CD1c-positive myeloid dendritic cell (primary cell): ENCODE data around the gene F10.

Experiments used
- DNase-seq: peaks from one replicate; pipeline ENCODE4 v3.0.0-alpha.2; 2016; ENCODE audit errors: extremely low spot score

Gene F10

DNA sequence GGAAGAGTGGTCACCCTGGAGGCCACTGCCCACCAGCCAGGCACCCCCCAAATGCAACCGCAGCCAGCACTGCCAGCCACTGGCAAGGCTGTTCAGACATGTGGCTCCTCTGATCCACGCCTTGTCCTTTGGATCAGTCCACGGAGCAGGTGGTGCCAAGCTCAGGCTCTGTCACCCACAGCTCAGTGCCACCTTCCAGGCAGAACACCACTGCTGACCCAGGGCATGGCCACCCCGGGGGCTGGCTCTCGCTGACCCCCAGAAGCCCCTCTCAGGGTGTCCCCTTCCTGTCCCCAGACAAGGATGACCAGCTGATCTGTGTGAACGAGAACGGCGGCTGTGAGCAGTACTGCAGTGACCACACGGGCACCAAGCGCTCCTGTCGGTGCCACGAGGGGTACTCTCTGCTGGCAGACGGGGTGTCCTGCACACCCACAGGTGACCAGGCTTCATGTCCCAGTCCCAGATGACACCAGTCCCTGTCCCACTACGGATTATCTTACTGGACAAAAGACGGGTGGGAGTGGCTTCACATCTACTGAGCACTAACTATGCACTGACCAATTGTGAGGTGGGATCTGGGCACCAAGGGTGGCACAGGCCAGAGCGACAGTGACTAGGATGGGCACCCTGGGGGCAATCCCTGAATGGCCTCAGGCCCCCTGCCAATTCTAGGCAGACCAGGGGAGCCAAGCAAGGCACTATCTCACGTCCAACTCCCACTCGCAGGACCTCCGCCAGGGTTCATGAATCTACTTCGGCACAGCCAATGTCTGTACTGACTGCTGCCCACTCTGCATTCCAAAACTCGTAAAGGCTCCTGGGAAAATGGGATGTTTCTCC is 7.0 kb upstream of the F10 start:
- DNase-seq, result no peak

- no peak for DNase-seq
Measured at GRCh38 chr13:113116206-113116800, 6.3 kb upstream of the F10 start.

DNA sequence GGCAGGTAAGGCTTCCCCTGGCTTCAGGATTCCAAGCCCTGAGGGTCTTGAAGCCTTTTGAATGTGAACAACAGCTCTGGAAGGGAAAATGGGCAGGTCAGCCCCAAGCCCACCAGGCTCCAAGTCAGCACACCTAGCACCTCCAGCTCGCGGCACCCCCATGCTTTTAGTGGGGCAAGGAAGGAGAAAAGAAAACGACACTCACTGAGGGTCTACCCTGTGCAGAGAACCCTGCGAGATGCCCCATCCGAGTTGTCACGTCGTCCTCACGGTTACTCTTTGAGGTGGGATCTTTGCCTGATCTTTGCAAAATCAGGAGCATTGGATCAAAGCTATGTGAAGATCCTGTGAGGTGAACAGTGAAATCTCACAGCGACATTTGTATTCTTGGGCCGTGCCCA is 5.7 kb upstream of the F10 start:
- DNase-seq, result no peak

DNA sequence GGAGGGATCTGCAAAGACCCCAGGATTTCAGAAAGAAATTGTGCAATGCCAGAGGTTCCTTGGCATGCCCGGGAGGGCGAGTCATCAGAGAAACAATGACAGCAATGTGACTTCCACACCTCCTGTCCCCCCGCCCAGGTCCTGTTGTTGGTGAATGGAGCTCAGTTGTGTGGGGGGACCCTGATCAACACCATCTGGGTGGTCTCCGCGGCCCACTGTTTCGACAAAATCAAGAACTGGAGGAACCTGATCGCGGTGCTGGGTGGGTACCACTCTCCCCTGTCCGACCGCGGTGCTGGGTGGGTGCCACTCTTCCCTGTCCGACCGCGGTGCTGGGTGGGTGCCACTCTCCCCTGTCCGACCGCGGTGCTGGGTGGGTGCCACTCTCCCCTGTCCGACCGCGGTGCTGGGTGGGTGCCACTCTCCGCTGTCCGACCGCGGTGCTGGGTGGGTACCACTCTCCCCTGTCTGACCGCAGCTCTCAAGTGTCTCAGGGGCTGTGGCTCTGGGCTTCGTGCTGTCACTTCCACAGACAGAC is 5.2 kb upstream of the F10 start:
- DNase-seq, result no peak

GRCh38 chr13:113117911-113118260 is 4.7 kb upstream of the F10 start:
- no peak for DNase-seq

DNA sequence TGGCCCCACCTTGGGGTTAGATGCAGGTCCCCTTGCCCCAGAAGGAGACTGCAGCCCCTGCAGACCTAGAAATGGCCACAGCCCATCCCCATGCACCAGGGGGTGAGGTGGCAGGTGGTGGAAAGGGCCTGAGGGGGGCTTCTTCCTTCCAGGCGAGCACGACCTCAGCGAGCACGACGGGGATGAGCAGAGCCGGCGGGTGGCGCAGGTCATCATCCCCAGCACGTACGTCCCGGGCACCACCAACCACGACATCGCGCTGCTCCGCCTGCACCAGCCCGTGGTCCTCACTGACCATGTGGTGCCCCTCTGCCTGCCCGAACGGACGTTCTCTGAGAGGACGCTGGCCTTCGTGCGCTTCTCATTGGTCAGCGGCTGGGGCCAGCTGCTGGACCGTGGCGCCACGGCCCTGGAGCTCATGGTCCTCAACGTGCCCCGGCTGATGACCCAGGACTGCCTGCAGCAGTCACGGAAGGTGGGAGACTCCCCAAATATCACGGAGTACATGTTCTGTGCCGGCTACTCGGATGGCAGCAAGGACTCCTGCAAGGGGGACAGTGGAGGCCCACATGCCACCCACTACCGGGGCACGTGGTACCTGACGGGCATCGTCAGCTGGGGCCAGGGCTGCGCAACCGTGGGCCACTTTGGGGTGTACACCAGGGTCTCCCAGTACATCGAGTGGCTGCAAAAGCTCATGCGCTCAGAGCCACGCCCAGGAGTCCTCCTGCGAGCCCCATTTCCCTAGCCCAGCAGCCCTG is 4.2 kb upstream of the F10 start:
- DNase-seq, result no peak

DNA sequence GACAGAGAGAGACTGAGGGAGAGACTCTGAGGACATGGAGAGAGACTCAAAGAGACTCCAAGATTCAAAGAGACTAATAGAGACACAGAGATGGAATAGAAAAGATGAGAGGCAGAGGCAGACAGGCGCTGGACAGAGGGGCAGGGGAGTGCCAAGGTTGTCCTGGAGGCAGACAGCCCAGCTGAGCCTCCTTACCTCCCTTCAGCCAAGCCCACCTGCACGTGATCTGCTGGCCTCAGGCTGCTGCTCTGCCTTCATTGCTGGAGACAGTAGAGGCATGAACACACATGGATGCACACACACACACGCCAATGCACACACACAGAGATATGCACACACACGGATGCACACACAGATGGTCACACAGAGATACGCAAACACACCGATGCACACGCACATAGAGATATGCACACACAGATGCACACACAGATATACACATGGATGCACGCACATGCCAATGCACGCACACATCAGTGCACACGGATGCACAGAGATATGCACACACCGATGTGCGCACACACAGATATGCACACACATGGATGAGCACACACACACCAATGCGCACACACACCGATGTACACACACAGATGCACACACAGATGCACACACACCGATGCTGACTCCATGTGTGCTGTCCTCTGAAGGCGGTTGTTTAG is 3.3 kb upstream of the F10 start:
- no peak for DNase-seq

GRCh38 chr13:113119822-113120189 is 2.8 kb upstream of the F10 start:
- no peak for DNase-seq

DNA sequence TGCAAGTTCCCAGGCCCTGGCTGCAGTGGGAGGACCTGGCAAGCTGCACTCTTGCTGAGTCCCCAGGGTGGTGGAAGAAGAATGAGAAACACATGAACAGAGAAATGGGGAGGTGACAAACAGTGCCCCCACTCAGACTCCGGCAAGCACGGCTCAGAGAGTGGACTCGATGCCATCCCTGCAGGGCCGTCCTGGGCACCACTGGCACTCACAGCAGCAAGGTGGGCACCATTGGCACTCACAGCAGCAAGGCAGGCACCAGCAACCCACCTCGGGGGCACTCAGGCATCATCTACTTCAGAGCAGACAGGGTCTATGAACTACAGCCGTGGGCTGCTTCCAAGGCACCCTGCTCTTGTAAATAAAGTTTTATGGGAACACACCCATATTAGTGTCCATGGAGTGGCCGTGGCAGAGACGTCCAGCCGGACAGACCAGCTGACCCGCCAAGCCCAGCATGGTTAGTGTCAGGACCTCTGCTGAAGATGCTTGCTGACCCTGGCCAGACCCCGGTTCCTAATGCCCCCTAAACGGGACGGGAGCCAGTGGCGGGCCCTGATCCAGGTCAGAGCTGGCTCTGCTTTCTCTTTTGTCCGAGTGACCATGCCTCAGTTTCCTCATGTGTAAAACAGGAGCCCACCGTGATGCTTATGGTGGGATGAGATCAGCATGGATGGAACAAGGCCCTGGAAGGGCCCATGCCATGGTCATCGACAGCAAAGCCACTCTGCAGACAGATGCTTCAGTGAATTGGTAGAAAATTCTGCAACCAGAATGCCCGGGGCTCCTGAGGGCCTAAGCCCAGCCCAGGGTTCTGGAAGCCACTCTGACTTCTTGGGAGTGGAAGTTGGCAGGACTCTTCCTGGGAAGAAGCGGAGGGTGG is 2.1 kb upstream of the F10 start:
- no peak for DNase-seq

DNA sequence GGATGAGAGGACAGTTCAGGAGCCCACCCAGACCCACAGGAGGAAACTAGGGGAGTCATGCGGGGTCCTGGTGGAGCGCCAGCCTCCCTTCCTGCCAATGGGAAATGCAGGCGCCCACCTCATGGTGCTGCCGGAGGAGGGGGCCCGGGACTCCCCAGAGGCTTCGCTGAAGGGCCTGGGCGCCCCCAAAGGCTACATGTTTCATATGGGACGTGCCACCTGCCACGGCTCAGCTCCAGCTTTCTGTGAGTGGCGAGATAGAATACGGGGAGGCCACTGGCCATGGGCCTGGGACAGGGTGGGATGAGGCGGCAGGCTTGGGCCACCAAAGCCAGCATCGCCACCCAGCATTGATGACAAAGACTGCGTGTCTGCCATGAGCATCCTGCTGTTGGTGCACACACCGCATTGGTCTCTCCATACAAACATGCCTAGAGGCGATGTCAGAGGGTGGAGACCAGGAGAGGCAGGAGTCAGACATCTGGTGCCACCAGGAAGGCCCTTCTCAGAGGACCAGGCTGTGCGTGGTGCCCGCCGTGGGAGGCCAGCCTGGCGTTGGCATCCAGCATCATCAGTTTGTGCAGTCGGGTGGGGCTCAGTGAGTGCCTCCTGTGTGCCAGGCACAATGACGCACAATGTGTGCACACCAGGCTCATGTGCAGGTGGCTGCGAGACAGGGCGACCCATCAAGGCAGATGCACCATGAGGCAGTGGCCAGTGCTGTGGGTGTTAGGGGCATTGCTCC is 1.2 kb upstream of the F10 start:
- DNase-seq, result no peak

- no peak for DNase-seq
Measured at GRCh38 chr13:113121928-113122471, 599 bp upstream of the F10 start.

- no peak for DNase-seq
Measured at GRCh38 chr13:113123226-113124201, 915 bp downstream of the F10 start.

DNA sequence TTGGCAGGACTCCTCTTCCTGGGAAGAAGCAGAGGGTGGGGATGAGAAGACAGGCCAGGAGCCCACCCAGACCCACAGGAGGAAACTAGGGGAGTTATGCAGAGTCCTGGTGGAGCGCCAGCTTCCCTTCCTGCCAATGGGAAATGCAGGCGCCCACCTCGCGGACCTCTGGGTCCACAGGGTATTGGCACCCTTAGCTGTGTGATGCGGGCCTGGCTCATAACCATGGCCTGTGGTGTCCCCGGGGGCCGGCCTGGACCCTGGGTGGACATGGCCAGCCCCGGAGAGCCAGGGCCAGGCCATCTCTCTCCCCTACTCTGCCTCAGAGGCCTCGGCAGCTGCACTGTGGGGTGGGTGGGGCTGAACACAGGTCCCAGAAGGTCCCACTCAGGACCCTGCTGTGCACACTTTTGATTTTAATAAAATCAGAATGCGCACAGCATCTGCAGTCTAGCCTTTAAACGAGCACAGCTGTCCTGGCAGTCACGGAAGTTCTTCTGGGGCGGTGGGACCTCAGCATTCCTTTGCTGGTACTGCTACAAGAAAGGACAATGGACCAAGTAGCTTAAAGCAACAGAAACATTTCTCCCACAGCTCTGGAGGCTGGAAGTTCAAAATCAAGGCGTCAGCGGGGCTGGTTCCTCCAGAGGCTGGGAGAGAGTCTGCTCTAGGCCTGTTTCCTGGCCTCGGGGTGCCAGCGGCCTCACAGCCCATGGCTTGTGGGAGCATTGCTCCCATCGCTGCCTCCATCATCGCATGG is 1.8 kb downstream of the F10 start:
- no peak for DNase-seq

DNA sequence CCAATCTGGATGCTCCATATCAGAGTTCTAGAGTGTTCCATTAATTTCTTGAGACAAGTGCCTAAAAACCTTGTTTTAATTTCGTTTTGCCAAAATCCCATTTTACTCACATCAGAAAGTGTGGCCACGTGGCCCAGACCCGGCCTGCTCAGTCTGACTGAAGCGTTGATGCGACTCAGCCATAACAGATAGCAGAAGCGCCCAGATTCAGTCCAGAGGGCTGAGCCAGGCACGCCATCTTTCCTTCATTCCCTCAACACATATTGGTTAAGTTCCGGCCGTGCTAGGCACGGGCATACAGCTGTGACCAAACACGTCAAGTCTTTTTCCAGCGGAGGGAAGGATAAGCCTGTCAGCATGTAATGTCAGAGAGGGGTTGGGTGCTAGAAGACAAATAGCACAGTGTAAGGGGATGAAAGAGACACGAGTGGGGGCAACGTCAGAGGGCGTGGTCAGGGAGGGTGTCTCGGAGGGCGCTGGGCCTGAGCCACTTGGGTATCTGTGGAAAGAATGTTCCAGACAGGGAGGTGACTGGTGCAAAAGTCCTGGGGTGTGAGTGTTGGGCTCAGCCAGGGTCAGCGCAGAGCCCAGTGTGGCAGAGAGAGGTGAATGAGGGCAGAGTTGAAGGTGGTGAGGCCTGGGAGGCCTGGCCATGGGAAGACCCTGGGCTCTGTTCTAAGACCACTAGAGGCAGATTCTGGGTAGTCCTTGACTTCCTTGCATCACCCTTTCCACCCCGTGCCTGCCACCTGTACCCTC is 3.1 kb downstream of the F10 start:
- no peak for DNase-seq

DNA sequence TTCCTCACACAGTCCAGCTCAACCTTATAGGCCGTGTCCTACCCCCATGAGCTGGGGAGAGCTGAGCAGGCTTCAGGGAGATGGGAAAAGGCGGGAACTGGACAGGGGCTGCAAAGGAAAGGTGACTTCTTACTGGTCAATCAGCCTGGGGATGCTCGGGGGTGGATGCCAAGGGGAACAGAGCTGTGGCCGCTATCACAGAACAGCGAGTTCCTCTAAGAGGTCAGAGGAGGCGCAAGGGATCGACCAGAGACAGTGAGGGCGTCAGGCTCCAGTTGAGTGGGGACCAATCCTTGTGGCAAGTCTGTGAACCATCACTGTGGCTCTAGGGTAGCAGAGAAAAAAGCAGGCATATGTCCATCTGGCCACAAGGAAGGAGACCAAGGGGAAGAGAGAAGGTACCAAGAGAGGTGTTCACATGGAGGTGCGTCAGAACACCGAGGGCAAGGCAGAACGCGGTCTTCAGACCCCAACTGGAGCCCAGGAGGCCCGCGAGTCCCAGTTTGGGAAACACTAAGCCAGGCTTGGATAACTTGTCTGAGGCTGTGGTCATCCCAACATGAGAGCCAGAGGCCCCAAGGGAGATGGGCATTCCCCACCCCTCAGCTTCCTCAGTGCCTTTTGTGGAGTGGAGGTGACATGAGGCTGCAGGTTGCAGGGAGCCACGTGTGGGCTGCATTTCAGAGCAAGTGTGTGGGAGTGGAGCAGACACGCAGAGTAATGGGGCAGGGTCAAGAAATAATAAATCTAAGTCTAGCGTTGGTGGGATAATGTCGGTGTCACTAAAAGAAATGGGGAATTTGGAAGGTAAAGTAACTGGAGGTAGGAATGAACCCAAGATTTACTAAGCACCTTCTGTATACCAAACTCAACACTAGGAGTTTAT is 3.9 kb downstream of the F10 start:
- DNase-seq, result no peak

DNA sequence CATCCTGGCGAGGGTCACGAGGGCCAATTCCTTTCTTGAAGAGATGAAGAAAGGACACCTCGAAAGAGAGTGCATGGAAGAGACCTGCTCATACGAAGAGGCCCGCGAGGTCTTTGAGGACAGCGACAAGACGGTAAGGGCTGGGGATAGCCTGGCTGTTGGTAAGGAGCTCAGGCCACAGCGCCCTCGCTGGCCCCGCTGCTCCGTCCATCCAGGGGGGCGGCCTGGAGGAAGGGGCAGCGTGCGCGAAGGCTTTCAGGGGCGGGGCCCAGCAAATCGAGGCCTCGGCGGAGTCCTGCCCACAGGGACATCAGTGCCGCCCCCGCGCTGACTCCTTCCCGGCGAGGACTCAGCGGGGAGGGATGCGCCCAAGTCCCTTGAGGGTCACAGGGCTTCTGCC is 6.9 kb downstream of the F10 start:
- no peak for DNase-seq
